ENCODE results near the gene RAMP1. TPM values are rescaled to one million over a fixed set of nuclear protein-coding genes. Genes with fewer than 3 reads are reported as not detected.

Gene RAMP1
- total RNA-seq, 1 experiment from 2014 or later, result 0.63 TPM

DNA sequence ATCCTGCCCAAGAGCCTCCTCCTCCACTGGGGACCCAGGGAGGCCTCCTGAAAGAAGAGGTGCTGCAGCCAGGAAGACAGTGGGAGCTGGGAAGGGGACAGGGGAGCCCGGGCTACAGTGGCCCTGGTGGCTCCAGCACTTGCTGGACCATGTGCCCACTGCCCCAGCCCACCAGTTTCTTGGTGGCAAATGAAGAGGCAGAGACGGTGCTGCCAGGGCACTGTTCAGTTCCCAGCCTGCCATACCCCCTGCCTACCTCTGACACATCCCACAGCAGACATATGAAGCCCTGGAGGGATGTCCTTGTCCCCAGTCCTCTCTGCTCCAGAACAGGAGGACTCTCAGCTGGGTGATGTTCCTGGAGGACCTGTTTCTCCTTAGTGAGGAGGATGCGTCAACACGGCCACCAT lies 3.7 kb downstream of the RAMP1 start:
- peaks cover 0 to 2% (median 0%) of the 10 kb centered on the region in 3 experiments; a peak in 1 of 7 replicates for H3K36me3 Mint-ChIP-seq (ENCODE audit: insufficient read depth in 1 of 3, low read depth in 3 of 3)
- H3K27ac Mint-ChIP-seq, result no peak overlapping the region
- Histone ChIP-seq H3K27me3 (ENCODE audit: insufficient read depth, low read length) (peaks cover 7% of the 10 kb centered on the region; the same call in 1 of the 2 replicates), H2BK15ac (ENCODE audit: low read depth, low read length) (no peak overlapping the region), H2AK5ac (ENCODE audit: insufficient read length, low read length) (no peak overlapping the region), H2AFZ (ENCODE audit: low read length) (no peak overlapping the region), H3K56ac (ENCODE audit: insufficient read length, low read depth, low read length) (no peak overlapping the region), H3K4ac (ENCODE audit: low read depth, low read length) (no peak overlapping the region), H4K91ac (ENCODE audit: insufficient read length, low read depth, low read length) (no peak overlapping the region), H3T11ph (ENCODE audit: low read length) (no peak overlapping the region), H3K9me3 (ENCODE audit: control insufficient read depth, low read depth, low read length) (no peaks in the 10 kb centered on the region), H4K8ac (replicated peaks; ENCODE audit: insufficient read length, low read depth, low read length) (no peak overlapping the region), H3K79me2 (ENCODE audit: insufficient read depth, low read length) (no peaks in the 10 kb centered on the region), H2BK5ac (ENCODE audit: insufficient read length, low read length) (no peak overlapping the region), H2BK12ac (ENCODE audit: insufficient read length, low read depth, low read length) (no peak overlapping the region), H4K20me1 (ENCODE audit: control insufficient read depth, insufficient read depth, insufficient read length) (no peaks in the 10 kb centered on the region), H3K18ac (ENCODE audit: insufficient read length, low read depth, low read length) (no peak overlapping the region), H2BK20ac (ENCODE audit: low read depth, low read length, poor library complexity, severe bottlenecking) (no peak overlapping the region), H3K4me1 (ENCODE audit: insufficient read depth, low read length) (no peaks in the 10 kb centered on the region; the same call in 1 of the 2 replicates), H4K5ac (ENCODE audit: insufficient read length, low read depth, low read length) (no peak overlapping the region), H3K4me2 (ENCODE audit: insufficient read depth, insufficient read length, low read length) (no peak overlapping the region), H3K23me2 (ENCODE audit: insufficient read length, low read depth, low read length, poor library complexity, severe bottlenecking) (peaks cover 6% of the 10 kb centered on the region), H3K23ac (ENCODE audit: insufficient read length, low read depth, low read length) (no peak overlapping the region), H3K9ac (ENCODE audit: extremely low read depth, insufficient read length, low read length) (no peak overlapping the region), H3K27ac (ENCODE audit: insufficient read length, low read depth, low read length) (no peak overlapping the region), H3K14ac (ENCODE audit: insufficient read depth, low read length) (no peak overlapping the region), H3K79me1 (ENCODE audit: insufficient read depth, low read depth, low read length, poor library complexity, severe bottlenecking) (no peaks in the 10 kb centered on the region), H2BK120ac (ENCODE audit: low read depth, low read length, poor library complexity, severe bottlenecking) (no peak overlapping the region)
- peaks cover 45% of the 10 kb centered on the region for H3K27me3 Mint-ChIP-seq (ENCODE audit: low read depth)
- no peak overlapping the region for H3K4me3 Mint-ChIP-seq
- no peak for DNase-seq
- TF ChIP-seq, protein P1, sequence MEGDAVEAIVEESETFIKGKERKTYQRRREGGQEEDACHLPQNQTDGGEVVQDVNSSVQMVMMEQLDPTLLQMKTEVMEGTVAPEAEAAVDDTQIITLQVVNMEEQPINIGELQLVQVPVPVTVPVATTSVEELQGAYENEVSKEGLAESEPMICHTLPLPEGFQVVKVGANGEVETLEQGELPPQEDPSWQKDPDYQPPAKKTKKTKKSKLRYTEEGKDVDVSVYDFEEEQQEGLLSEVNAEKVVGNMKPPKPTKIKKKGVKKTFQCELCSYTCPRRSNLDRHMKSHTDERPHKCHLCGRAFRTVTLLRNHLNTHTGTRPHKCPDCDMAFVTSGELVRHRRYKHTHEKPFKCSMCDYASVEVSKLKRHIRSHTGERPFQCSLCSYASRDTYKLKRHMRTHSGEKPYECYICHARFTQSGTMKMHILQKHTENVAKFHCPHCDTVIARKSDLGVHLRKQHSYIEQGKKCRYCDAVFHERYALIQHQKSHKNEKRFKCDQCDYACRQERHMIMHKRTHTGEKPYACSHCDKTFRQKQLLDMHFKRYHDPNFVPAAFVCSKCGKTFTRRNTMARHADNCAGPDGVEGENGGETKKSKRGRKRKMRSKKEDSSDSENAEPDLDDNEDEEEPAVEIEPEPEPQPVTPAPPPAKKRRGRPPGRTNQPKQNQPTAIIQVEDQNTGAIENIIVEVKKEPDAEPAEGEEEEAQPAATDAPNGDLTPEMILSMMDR (conservative IDR thresholded peaks at IDR 0.05), result no peak
- WGBS (ENCODE audit: extremely low coverage, insufficient read length, low lambda C conversion rate), result no CpG with 5 or more reads among the region's 4 CpGs
- H3K9me3 Mint-ChIP-seq, result no peaks in the 10 kb centered on the region
- peaks cover 23 to 27% of the 10 kb centered on the region in 2 experiments for H3K4me1 Mint-ChIP-seq

All from H9 (cell line).